Uterus (tissue), 4 donors: ENCODE data around the gene OGG1. TPM values are rescaled to one million over a fixed set of nuclear protein-coding genes. Genes with fewer than 3 reads are reported as not detected.

Experiments
- DNase-seq, 2 donors: peaks; one replicate each; pipeline ENCODE4 v3.0.0-alpha.2; 2019 to 2020
- H3K27ac ChIP-seq, 2 donors: fragments of 200-600 bp; sonication (generic); 1 replicate in 1 of 2; 2 replicates in 1 of 2; pipeline ENCODE4 v1.5.1; 2016 to 2018
- H3K27me3 ChIP-seq, 2 donors: fragments of 200-600 bp; sonication (generic); one replicate each; pipeline ENCODE4 v1.5.1; 2018 to 2019; ENCODE audit warnings: control low read depth in 1 of 2
- H3K36me3 ChIP-seq, 2 donors: fragments of 200-600 bp; sonication (generic); one replicate each; pipeline ENCODE4 v1.5.1; 2019; ENCODE audit warnings: control low read depth in 1 of 2
- H3K4me1 ChIP-seq, 2 donors: fragments of 200-600 bp; sonication (generic); one replicate each; pipeline ENCODE4 v1.5.1; 2018 to 2019; ENCODE audit warnings: control low read depth in 1 of 2
- H3K4me3 ChIP-seq, 2 donors: fragments of 200-600 bp; sonication (generic); 1 replicate in 1 of 2; 2 replicates in 1 of 2; pipeline ENCODE4 v1.5.1; 2018 to 2019; ENCODE audit warnings: mild to moderate bottlenecking in 1 of 2
- H3K9me3 ChIP-seq, 2 donors: fragments of 200-600 bp; sonication (generic); one replicate each; pipeline ENCODE4 v1.5.1; 2019; ENCODE audit warnings: control low read depth in 1 of 2
- CTCF ChIP-seq, 4 experiments: fragments of 200-600 bp in 2 of 4; fragments of 450-650 bp in 2 of 4; sonication (generic) in 2 of 4; IDR thresholded peaks; one replicate each; pipeline ENCODE4 v1.5.1; 2016 to 2019; ENCODE audit warnings: antibody characterized with exemption in 4 of 4, mild to moderate bottlenecking in 2 of 4, moderate library complexity in 1 of 4
- POLR2A ChIP-seq, 2 donors: fragments of 450-650 bp; IDR thresholded peaks; one replicate each; pipeline ENCODE4 v1.6.1; 2016; ENCODE audit warnings: antibody characterized with exemption in 2 of 2, mild to moderate bottlenecking in 1 of 2, moderate library complexity in 1 of 2
- intact Hi-C: fragments of 100-400 bp; cut with DNase I; formaldehyde crosslinking; loops from one replicate; pipeline ENCODE4 v1.15.1; 2023; ENCODE audit warnings: low total_unique reads
- total RNA-seq, 4 donors: library from RNA; depleted of rRNA in 3 of 4; stranded (reverse); fragments of >200 nt in 3 of 4; gene quantifications; one replicate each; pipeline versions ENCODE4 v1.1.0 to v1.2.4, GENCODE V29; 2014 to 2023
- donor health status: DM: yes; HTN: yes; CAD: no.

The OGG1 gene
- total RNA-seq, 4 donors from 2014 or later, result 29.8 to 60.7 (median 44.2) TPM

DNA sequence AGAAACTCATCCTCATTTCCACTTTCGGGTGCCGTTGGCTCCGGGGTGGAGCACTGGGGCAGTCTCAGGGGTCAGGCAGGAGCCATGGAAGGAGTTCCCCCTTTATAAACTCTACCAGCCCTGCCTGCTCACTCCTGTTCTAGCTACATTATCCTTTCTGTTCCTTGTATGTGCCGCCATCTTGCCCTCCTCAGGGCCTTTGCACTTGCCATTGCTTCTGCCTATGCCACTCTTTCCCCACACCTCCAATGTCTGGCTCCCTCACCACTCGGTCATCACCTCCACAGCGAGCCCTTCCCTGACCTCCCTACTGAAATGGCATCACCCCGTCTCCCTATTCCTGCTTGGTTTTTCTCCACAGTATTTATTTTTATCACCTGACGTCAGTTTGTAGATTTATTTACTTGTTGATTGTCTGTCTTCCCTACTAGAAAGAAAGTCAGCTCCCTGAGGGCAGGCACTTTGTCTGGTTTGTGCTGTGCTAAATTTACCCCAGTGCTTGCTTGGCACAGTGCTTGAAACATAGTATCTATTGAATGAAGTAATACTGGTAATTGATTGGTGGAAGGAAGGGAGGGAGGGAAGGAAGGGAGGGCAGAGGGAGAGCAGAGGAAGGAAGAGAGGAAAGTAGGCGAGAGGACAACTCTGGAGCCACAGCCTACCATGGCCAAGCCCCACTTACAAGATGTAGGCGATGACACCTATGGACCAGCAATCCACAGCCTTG, 11.2 kb downstream of the OGG1 start:
- no peak for DNase-seq
- intact Hi-C loops, result no loop called here
- Histone ChIP-seq H3K36me3 (no peaks in the 10 kb centered on the region), H3K9me3 (no peaks in the 10 kb centered on the region), H3K4me1 (no peaks in the 10 kb centered on the region), H3K27me3 (no peaks in the 10 kb centered on the region), H3K27ac (no peak overlapping the region), H3K4me3 (no peak overlapping the region)
- TF ChIP-seq CTCF (IDR thresholded peaks at IDR 0.05) (no peak), POLR2A (IDR thresholded peaks at IDR 0.05) (no peak)

- TF ChIP-seq POLR2A (IDR thresholded peaks at IDR 0.05), result no peak
- TF ChIP-seq CTCF (IDR thresholded peaks at IDR 0.05), result no peak
- intact Hi-C loops, result no loop called here
- Histone ChIP-seq H3K4me1 (no peaks in the 10 kb centered on the region), H3K27ac (no peak overlapping the region), H3K4me3 (no peak overlapping the region), H3K27me3 (no peaks in the 10 kb centered on the region), H3K9me3 (no peaks in the 10 kb centered on the region), H3K36me3 (no peaks in the 10 kb centered on the region)
- DNase-seq, result no peak
These were observed 12.2 kb downstream of the OGG1 start for GRCh38 chr3:9761919-9762318.

DNA sequence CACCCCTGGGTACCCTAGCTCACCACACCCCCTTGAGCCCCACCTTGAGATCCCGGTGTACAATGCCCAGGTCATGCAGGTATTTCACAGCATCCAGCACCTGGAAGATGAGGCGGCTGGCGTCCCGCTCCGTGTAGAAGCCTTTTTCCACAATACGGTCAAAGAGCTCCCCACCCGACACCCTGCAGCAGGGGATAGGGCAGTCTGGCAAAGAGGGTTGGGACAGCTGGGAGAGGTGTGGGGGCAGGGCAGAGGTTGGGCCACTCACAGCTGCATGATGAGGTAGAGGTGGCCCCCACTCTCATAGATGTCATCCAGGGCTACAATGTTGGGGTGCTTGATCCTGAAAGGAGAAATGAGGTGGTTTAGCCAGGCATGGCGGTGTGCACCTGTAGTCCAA, 13.1 kb downstream of the OGG1 start:
- no peak overlapping the region for H3K27ac ChIP-seq
- no peaks in the 10 kb centered on the region for H3K4me1 ChIP-seq
- DNase-seq, result no peak
- TF ChIP-seq POLR2A (IDR thresholded peaks at IDR 0.05), result no peak
- TF ChIP-seq CTCF (IDR thresholded peaks at IDR 0.05), result no peak
- no peaks in the 10 kb centered on the region for H3K36me3 ChIP-seq
- intact Hi-C loops, result no loop called here
- H3K9me3 ChIP-seq, result no peaks in the 10 kb centered on the region
- no peaks in the 10 kb centered on the region for H3K27me3 ChIP-seq
- no peak overlapping the region for H3K4me3 ChIP-seq

GRCh38 chr3:9765865-9766264, 16.1 kb downstream of the OGG1 start:
- Histone ChIP-seq H3K4me3 (no peak overlapping the region), H3K27ac (no peak overlapping the region), H3K4me1 (peaks cover 0 to 9% of the 10 kb centered on the region in 2 donors), H3K9me3 (no peaks in the 10 kb centered on the region), H3K27me3 (no peaks in the 10 kb centered on the region), H3K36me3 (no peaks in the 10 kb centered on the region)
- intact Hi-C loops, result no loop called here
- TF ChIP-seq POLR2A (IDR thresholded peaks at IDR 0.05), result no peak
- no peak for TF ChIP-seq CTCF (IDR thresholded peaks at IDR 0.05)
- DNase-seq, result no peak

DNA sequence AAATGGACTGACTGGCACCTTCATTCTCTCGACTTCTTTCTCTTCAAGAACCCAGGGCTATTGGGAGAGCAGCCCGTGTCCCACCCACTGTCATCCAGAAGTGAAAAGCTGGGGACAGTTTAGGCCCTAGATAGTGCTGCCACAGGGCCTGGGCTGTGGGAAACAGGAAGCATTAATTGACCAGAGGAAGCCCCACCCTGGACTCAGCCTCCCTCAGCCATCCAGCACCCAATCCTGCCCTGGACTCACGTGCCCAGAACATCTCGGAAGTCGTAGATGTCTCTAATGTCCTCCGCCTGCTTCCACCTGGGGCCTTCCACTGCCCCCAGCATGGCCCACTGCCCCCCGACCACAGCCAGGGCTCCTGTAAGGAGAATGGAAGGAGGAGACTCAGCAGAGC, 17.7 kb downstream of the OGG1 start:
- H3K9me3 ChIP-seq, result no peaks in the 10 kb centered on the region
- no peak overlapping the region for H3K4me3 ChIP-seq
- H3K27me3 ChIP-seq, result no peaks in the 10 kb centered on the region
- H3K4me1 ChIP-seq, result peaks cover 0 to 9% of the 10 kb centered on the region in 2 donors
- H3K36me3 ChIP-seq, result no peaks in the 10 kb centered on the region
- intact Hi-C loops, result no loop called here
- no peak for TF ChIP-seq CTCF (IDR thresholded peaks at IDR 0.05)
- TF ChIP-seq POLR2A (IDR thresholded peaks at IDR 0.05), result no peak
- peak overlapping the region; percentile 34 to 95 for H3K27ac ChIP-seq
- DNase-seq, result no peak
